ENCODE measurements around the gene TMEM52B.
"Not testable (repeated sequence)": the region's sequence is repeated elsewhere in the genome, so short reads cannot be mapped to it uniquely, and the experiment has no call there.

The TMEM52B gene

DNA sequence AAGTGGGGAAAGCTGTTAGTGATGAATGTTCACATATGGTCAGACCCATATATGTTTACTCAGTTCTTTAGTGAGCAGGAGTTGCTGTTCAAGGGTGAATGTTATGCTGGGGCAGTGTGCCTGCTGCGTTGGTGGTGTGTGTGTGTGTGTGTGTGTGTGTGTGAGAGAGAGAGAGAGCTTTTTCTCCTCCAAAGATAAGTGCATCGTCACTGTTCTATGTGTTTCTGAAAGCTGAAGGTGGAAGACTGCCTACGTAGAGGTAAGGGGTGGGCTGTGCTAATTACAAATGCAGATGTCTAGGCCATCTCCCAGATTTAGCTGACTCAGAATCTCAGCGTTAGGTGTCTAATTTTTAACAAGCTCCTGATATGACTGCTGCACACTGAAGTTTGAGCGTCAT, 44.4 kb downstream of the TMEM52B start:
- H3K36me3 ChIP-seq (ENCODE audit: control insufficient read depth in 2 of 2, insufficient read depth in 2 of 2, low read length in 2 of 2) = peaks cover 44 to 47% of the 10 kb centered on the region in 2 donors
- H3K9ac ChIP-seq (ENCODE audit: low read length in 2 of 2) = no peak overlapping the region
- H3K4me1 ChIP-seq (ENCODE audit: control insufficient read depth, insufficient read depth, low read length) = no peaks in the 10 kb centered on the region
- H3K4me3 ChIP-seq (ENCODE audit: low read length in 2 of 2) = no peak overlapping the region
- no peaks in the 10 kb centered on the region for H3K9me3 ChIP-seq (ENCODE audit: control insufficient read depth in 2 of 2, low read length in 2 of 2)
- no peak overlapping the region for H3K27ac ChIP-seq (ENCODE audit: low read length)
- H3K27me3 ChIP-seq (ENCODE audit: control insufficient read depth in 1 of 2, insufficient read depth in 2 of 2, low read length in 2 of 2) = no peaks in the 10 kb centered on the region

DNA sequence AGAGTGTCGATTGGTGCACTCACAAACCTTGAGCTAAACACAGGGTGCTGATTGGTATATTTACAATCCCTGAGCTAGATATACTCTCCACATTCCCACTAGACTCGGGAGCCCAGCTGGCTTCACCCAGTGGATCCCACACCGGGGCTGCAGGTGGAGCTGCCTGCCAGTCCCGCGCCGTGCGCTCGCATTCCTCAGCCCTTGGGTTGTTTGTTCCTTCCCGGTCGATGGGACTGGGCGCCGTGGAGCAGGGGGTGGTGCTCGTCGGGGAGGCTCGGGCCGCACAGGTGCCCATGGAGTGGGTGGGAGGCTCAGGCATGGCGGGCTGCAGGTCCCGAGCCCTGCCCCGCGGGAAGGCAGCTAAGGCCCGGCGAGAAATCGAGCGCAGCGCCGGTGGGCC, 46.6 kb downstream of the TMEM52B start:
- H3K4me3 ChIP-seq (ENCODE audit: low read length in 2 of 2); H3K27ac ChIP-seq (ENCODE audit: low read length); H3K9me3 ChIP-seq (ENCODE audit: control insufficient read depth in 2 of 2, low read length in 2 of 2); H3K9ac ChIP-seq (ENCODE audit: low read length in 2 of 2); H3K27me3 ChIP-seq (ENCODE audit: control insufficient read depth in 1 of 2, insufficient read depth in 2 of 2, low read length in 2 of 2); H3K4me1 ChIP-seq (ENCODE audit: control insufficient read depth, insufficient read depth, low read length): not testable (repeated sequence)
- peaks cover 35 to 37% of the 10 kb centered on the region in 2 donors for H3K36me3 ChIP-seq (ENCODE audit: control insufficient read depth in 2 of 2, insufficient read depth in 2 of 2, low read length in 2 of 2)

DNA sequence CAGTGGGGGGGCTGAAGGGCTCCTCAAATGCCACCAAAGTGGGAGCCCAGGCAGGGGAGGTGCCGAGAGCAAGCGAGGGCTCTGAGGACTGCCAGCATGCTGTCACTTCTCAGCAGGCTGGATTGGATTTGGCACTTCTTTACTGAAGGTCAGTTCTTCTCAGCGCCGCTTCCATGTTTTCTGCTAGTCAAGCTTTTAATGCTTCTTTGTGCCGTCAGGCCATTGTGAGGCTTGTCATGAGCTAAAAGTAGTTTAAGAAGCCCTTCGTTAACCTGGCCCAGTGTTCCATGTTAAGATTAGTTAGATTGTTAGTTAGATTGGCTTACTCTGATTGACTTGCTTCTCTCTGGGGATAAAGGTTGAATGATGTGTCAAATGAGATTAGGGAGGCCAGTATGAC, 47.3 kb downstream of the TMEM52B start:
- Histone ChIP-seq H3K27ac (ENCODE audit: low read length) (no peak overlapping the region), H3K4me1 (ENCODE audit: control insufficient read depth, insufficient read depth, low read length) (no peaks in the 10 kb centered on the region), H3K9me3 (ENCODE audit: control insufficient read depth in 2 of 2, low read length in 2 of 2) (no peaks in the 10 kb centered on the region), H3K4me3 (ENCODE audit: low read length in 2 of 2) (no peak overlapping the region), H3K36me3 (ENCODE audit: control insufficient read depth in 2 of 2, insufficient read depth in 2 of 2, low read length in 2 of 2) (peaks cover 29 to 31% of the 10 kb centered on the region in 2 donors), H3K9ac (ENCODE audit: low read length in 2 of 2) (no peak overlapping the region), H3K27me3 (ENCODE audit: control insufficient read depth in 1 of 2, insufficient read depth in 2 of 2, low read length in 2 of 2) (no peaks in the 10 kb centered on the region)

DNA sequence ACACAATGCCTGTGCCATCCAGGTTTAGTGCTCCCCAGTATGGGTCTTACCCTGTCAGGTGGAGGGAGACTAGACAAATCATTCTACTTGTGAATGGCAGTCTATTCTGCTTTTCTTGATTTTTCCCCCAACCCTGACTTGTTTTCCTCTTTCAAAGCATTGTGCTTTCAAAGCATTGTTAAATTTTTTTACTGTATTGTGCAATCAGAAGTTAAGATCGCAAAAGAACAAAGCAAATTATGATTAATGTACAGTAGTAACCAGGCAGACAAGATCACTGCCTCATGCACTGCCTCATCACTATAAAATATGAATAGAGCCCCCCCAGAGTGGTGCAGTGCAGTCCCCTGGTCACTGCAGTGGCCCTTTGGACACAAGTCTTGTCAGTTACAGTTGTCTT, 47.9 kb downstream of the TMEM52B start:
- Histone ChIP-seq H3K9ac (ENCODE audit: low read length in 2 of 2) (no peak overlapping the region), H3K36me3 (ENCODE audit: control insufficient read depth in 2 of 2, insufficient read depth in 2 of 2, low read length in 2 of 2) (peaks cover 24% of the 10 kb centered on the region in 2 donors), H3K27me3 (ENCODE audit: control insufficient read depth in 1 of 2, insufficient read depth in 2 of 2, low read length in 2 of 2) (no peaks in the 10 kb centered on the region), H3K4me3 (ENCODE audit: low read length in 2 of 2) (no peak overlapping the region), H3K27ac (ENCODE audit: low read length) (no peak overlapping the region), H3K9me3 (ENCODE audit: control insufficient read depth in 2 of 2, low read length in 2 of 2) (no peaks in the 10 kb centered on the region), H3K4me1 (ENCODE audit: control insufficient read depth, insufficient read depth, low read length) (no peaks in the 10 kb centered on the region)

DNA sequence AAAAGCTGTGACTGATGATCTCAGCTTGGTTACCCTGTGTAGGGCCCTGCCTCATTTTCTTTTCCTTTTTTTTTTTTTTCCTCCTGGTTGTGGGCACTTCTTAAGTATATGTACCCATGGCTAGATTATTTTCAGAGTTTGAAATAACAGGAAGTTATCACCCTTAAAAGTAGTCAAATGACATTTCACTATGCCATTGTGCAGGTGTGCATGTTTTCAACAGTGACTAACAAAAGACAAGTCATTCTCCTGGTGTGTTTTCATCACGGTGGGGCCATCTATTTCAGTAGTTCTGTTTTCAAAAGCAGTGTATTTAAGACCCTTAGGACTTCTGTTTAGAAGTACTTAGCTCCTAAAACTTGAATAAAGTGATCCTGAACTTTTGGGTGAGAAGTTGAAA, 48.8 kb downstream of the TMEM52B start:
- Histone ChIP-seq H3K36me3 (ENCODE audit: control insufficient read depth in 2 of 2, insufficient read depth in 2 of 2, low read length in 2 of 2) (peaks cover 15% of the 10 kb centered on the region in 2 donors), H3K4me3 (ENCODE audit: low read length in 2 of 2) (no peak overlapping the region), H3K27ac (ENCODE audit: low read length) (no peak overlapping the region), H3K9ac (ENCODE audit: low read length in 2 of 2) (no peak overlapping the region), H3K9me3 (ENCODE audit: control insufficient read depth in 2 of 2, low read length in 2 of 2) (no peaks in the 10 kb centered on the region), H3K4me1 (ENCODE audit: control insufficient read depth, insufficient read depth, low read length) (no peaks in the 10 kb centered on the region), H3K27me3 (ENCODE audit: control insufficient read depth in 1 of 2, insufficient read depth in 2 of 2, low read length in 2 of 2) (no peaks in the 10 kb centered on the region)

DNA sequence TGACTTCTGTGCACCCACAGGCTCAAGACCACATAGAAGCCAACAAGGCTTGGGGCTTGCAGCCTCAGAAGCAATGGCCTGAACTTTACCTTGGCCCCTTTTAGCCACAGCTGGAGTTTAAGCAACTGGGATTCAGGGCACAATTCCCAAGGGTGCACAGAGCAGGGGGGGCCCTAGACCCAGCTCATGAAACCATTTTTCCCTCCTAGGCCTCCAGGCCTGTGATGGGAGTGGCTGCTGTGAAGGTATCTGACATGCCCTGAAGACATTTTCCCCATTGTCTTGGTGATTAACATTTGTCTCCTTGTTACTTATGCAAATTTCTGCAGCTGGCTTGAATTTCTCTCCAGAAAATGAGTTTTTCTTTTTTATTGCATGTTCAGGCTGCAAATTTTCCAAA, 55.7 kb downstream of the TMEM52B start:
- Histone ChIP-seq H3K4me1 (ENCODE audit: control insufficient read depth, insufficient read depth, low read length) (no peaks in the 10 kb centered on the region), H3K36me3 (ENCODE audit: control insufficient read depth in 2 of 2, insufficient read depth in 2 of 2, low read length in 2 of 2) (no peaks in the 10 kb centered on the region), H3K27ac (ENCODE audit: low read length) (no peak overlapping the region), H3K4me3 (ENCODE audit: low read length in 2 of 2) (no peak overlapping the region), H3K9ac (ENCODE audit: low read length in 2 of 2) (no peak overlapping the region), H3K27me3 (ENCODE audit: control insufficient read depth in 1 of 2, insufficient read depth in 2 of 2, low read length in 2 of 2) (no peaks in the 10 kb centered on the region), H3K9me3 (ENCODE audit: control insufficient read depth in 2 of 2, low read length in 2 of 2) (no peaks in the 10 kb centered on the region)

DNA sequence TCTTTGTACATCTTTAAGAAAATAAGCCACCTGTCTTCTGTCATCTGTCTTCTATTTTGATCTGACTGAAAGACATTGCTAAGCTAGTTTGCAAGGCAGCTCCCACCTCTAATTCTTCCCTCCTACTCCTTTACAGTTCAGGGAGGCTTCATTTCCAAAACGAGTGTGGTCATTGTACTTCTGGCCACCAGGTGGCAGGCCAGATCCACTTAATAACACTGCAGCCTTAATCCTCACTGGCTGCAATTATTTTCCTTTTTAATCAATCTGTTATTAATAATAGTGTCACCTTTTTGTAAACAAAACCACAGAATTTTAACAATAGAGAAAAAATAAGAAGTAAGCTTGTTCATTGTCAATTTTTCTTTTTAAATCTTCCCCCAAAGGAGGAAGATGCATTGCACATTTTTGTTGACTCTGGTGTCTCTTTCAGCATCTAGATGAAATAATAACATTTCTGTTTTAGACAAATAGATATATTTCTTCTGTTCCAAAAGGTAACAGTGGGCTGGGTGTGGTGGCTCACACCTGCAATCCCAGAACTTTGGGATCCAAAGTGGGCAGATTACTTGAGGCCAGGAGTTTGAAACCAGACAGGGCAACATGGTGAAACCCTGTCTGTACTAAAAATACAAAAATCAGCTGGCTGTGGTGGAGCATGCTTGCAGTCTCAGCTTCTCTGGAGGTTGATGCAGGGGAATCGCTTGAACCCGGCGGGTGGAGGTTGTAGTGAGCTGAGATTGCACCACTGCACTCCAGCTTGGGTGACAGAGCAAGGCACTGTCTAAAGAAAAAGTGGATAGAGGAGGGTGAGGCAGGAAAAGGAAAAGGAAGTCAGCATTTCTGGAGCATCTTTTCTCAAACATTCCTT, 57.2 kb downstream of the TMEM52B start:
- no peaks in the 10 kb centered on the region for H3K4me1 ChIP-seq (ENCODE audit: control insufficient read depth, insufficient read depth, low read length)
- H3K36me3 ChIP-seq (ENCODE audit: control insufficient read depth in 2 of 2, insufficient read depth in 2 of 2, low read length in 2 of 2) = no peaks in the 10 kb centered on the region
- H3K27ac ChIP-seq (ENCODE audit: low read length) = no peak overlapping the region

GRCh38 chr12:10236720-10237119, 57.9 kb downstream of the TMEM52B start:
- Histone ChIP-seq H3K9me3 (ENCODE audit: control insufficient read depth in 2 of 2, low read length in 2 of 2) (no peaks in the 10 kb centered on the region), H3K27ac (ENCODE audit: low read length) (no peak overlapping the region), H3K27me3 (ENCODE audit: control insufficient read depth in 1 of 2, insufficient read depth in 2 of 2, low read length in 2 of 2) (no peaks in the 10 kb centered on the region), H3K4me1 (ENCODE audit: control insufficient read depth, insufficient read depth, low read length) (no peaks in the 10 kb centered on the region), H3K9ac (ENCODE audit: low read length in 2 of 2) (no peak overlapping the region), H3K36me3 (ENCODE audit: control insufficient read depth in 2 of 2, insufficient read depth in 2 of 2, low read length in 2 of 2) (no peaks in the 10 kb centered on the region), H3K4me3 (ENCODE audit: low read length in 2 of 2) (no peak overlapping the region)

More for the DNA sequence above, 57.2 kb downstream of the TMEM52B start:
- H3K4me3 ChIP-seq (ENCODE audit: low read length in 2 of 2) = no peak overlapping the region
- no peak overlapping the region for H3K9ac ChIP-seq (ENCODE audit: low read length in 2 of 2)
- no peaks in the 10 kb centered on the region for H3K9me3 ChIP-seq (ENCODE audit: control insufficient read depth in 2 of 2, low read length in 2 of 2)
- H3K27me3 ChIP-seq (ENCODE audit: control insufficient read depth in 1 of 2, insufficient read depth in 2 of 2, low read length in 2 of 2) = no peaks in the 10 kb centered on the region

GRCh38 chr12:10238526-10238925, 59.7 kb downstream of the TMEM52B start:
- Histone ChIP-seq H3K36me3 (ENCODE audit: control insufficient read depth in 2 of 2, insufficient read depth in 2 of 2, low read length in 2 of 2) (no peaks in the 10 kb centered on the region), H3K4me3 (ENCODE audit: low read length in 2 of 2) (no peak overlapping the region), H3K9ac (ENCODE audit: low read length in 2 of 2) (no peak overlapping the region), H3K27ac (ENCODE audit: low read length) (no peak overlapping the region), H3K9me3 (ENCODE audit: control insufficient read depth in 2 of 2, low read length in 2 of 2) (no peaks in the 10 kb centered on the region), H3K27me3 (ENCODE audit: control insufficient read depth in 1 of 2, insufficient read depth in 2 of 2, low read length in 2 of 2) (no peaks in the 10 kb centered on the region), H3K4me1 (ENCODE audit: control insufficient read depth, insufficient read depth, low read length) (no peaks in the 10 kb centered on the region)

DNA sequence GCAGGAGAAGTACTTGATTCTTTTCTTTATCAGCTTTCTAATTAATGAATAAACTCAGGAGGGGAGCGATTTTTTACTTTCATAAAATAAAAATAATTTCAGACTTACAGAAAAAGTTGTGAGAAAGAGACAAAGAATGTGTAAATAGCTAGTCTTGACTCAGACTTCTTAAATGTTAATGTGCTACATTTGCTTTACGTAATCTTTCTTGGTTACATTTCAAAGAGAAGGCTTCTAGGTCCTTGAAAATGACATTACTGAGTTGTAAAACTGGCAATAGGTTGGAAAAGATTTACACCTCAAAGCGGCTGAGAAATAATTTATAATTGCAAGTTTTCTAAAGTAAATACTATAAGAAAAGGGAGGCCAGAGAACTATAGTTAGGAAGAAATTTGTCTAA, 62.5 kb downstream of the TMEM52B start:
- H3K9me3 ChIP-seq (ENCODE audit: control insufficient read depth in 2 of 2, low read length in 2 of 2) = no peaks in the 10 kb centered on the region
- H3K4me1 ChIP-seq (ENCODE audit: control insufficient read depth, insufficient read depth, low read length) = no peaks in the 10 kb centered on the region
- H3K9ac ChIP-seq (ENCODE audit: low read length in 2 of 2) = no peak overlapping the region
- H3K36me3 ChIP-seq (ENCODE audit: control insufficient read depth in 2 of 2, insufficient read depth in 2 of 2, low read length in 2 of 2) = no peaks in the 10 kb centered on the region
- H3K27ac ChIP-seq (ENCODE audit: low read length) = no peak overlapping the region
- no peaks in the 10 kb centered on the region for H3K27me3 ChIP-seq (ENCODE audit: control insufficient read depth in 1 of 2, insufficient read depth in 2 of 2, low read length in 2 of 2)
- H3K4me3 ChIP-seq (ENCODE audit: low read length in 2 of 2) = no peak overlapping the region
